HepG2 (cell line): Measurements from ENCODE around the gene SFXN5. TPM values are rescaled to one million over a fixed set of nuclear protein-coding genes. Genes with fewer than 3 reads are reported as not detected.

Experiments
- ATAC-seq: fragments of 200-7000 bp; cut with Tn5 transposase; 3 replicates; pipeline ENCODE4 v1.9.1; 2020; ENCODE audit warnings: mild to moderate bottlenecking, moderate library complexity
- BruUV-seq: library from RNA; stranded (reverse); fragments of 400-500 nt; replicated peaks from 2 replicates; lab custom pipeline; 2021; lab: Mats Ljungman, UMichigan
- CTCF ChIA-PET: fragments of 300-600 bp; formaldehyde crosslinking; extraction: SDS; loops from one replicate; lab custom pipeline; 2021; ENCODE audit warnings: low total read pairs, inconsistent platforms, low intra/inter-chr PET ratio; lab: Yijun Ruan, JAX
- POLR2A ChIA-PET: fragments of 350-600 bp; sonication (Branson Sonifier 250); formaldehyde crosslinking; loops from one replicate; lab custom pipeline; 2020; ENCODE audit warnings: antibody characterized with exemption, inconsistent platforms; lab: Yijun Ruan, JAX
- DNase-seq: peaks from one replicate; pipeline ENCODE4 v3.0.0-alpha.2; 2015; ENCODE audit warnings: low spot score
- FAIRE-seq: peaks from 3 replicates; lab custom pipeline; 2011; peaks lifted over from hg19 to GRCh38; lab: Jason Lieb, UNC
- H2AFZ ChIP-seq: one replicate; pipeline ENCODE4 v1.6.1; 2011; ENCODE audit warnings: low read length, inconsistent platforms
- H3K27ac ChIP-seq: fragments of 300-600 bp; 3 replicates; pipeline ENCODE4 v1.8.0; 2011; ENCODE audit warnings: mixed run types, mild to moderate bottlenecking, mixed read lengths, low read length, inconsistent platforms; ENCODE audit not compliant: insufficient read depth; ENCODE audit errors: extremely low read length
- H3K27me3 ChIP-seq, 2 experiments: fragments of 200-600 bp in 1 of 2; 2 replicates in 1 of 2; 3 replicates in 1 of 2; pipeline versions ENCODE4 v1.6.0 to v1.8.0; 2011; ENCODE audit warnings: low read length in 2 of 2, mild to moderate bottlenecking in 2 of 2, moderate library complexity in 2 of 2, inconsistent platforms in 1 of 2; ENCODE audit not compliant: insufficient read depth in 2 of 2, control insufficient read depth in 1 of 2
- H3K36me3 ChIP-seq, 2 experiments: fragments of 200-600 bp in 1 of 2; replicated peaks in 1 of 2; 2 replicates in 1 of 2; 3 replicates in 1 of 2; pipeline versions ENCODE4 v1.5.1 to v1.8.0; 2011; ENCODE audit warnings: low read length in 2 of 2, inconsistent platforms in 1 of 2; ENCODE audit not compliant: insufficient read depth in 2 of 2, control insufficient read depth in 1 of 2
- H3K4me1 ChIP-seq: 2 replicates; pipeline ENCODE4 v1.5.1; 2012; ENCODE audit warnings: low read length, inconsistent platforms; ENCODE audit not compliant: insufficient read depth
- H3K4me2 ChIP-seq: 2 replicates; pipeline ENCODE4 v1.6.0; 2011; ENCODE audit warnings: low read depth, low read length, inconsistent platforms
- H3K4me3 ChIP-seq, 3 experiments: fragments of 200-600 bp in 1 of 3; sonication (generic), shearing (Covaris generic) in 1 of 3; replicated peaks in 1 of 3; 2 replicates each; pipeline ENCODE4 v1.5.1; 2011 to 2016; ENCODE audit warnings: low read length in 3 of 3, inconsistent platforms in 2 of 3, low read depth in 2 of 3, mild to moderate bottlenecking in 2 of 3, control low read depth in 1 of 3, mixed read lengths in 1 of 3; ENCODE audit not compliant: insufficient read depth in 1 of 3
- H3K79me2 ChIP-seq: one replicate; pipeline ENCODE4 v1.6.1; 2011; ENCODE audit warnings: low read length, inconsistent platforms; ENCODE audit not compliant: insufficient read depth
- H3K9ac ChIP-seq: 2 replicates; pipeline ENCODE4 v1.6.0; 2011; ENCODE audit warnings: mild to moderate bottlenecking, low read depth, low read length, inconsistent platforms; ENCODE audit not compliant: insufficient read depth
- H3K9me3 ChIP-seq: 2 replicates; pipeline ENCODE4 v1.5.1; 2012; ENCODE audit warnings: mild to moderate bottlenecking, low read length
- H4K20me1 ChIP-seq: 2 replicates; pipeline ENCODE4 v1.6.0; 2011; ENCODE audit warnings: inconsistent platforms, mild to moderate bottlenecking, low read length, moderate library complexity; ENCODE audit not compliant: insufficient read depth
- DZIP1 ChIP-seq: sonication (generic); formaldehyde crosslinking; IDR thresholded peaks from 2 replicates; pipeline ENCODE4 v1.5.0; 2020; ENCODE audit warnings: mild to moderate bottlenecking, missing genetic modification reagents
- EEA1 ChIP-seq: sonication (generic); formaldehyde crosslinking; IDR thresholded peaks from 2 replicates; pipeline ENCODE4 v1.5.1; 2020; ENCODE audit warnings: mild to moderate bottlenecking, missing genetic modification reagents, borderline replicate concordance
- GTF3A ChIP-seq: sonication (generic); formaldehyde crosslinking; conservative IDR thresholded peaks from 2 replicates; pipeline ENCODE4 v1.4.0; 2020; ENCODE audit warnings: mild to moderate bottlenecking, missing genetic modification reagents
- KMT2A ChIP-seq: sonication (generic); formaldehyde crosslinking; IDR thresholded peaks from 2 replicates; pipeline ENCODE4 v1.4.0; 2020; ENCODE audit warnings: missing genetic modification reagents
- LCORL ChIP-seq, 2 experiments: fragments of 450-650 bp in 1 of 2; sonication (generic) in 1 of 2; formaldehyde crosslinking in 1 of 2; IDR thresholded peaks; 2 replicates each; pipeline versions ENCODE4 v1.5.0 to v1.6.1; 2017 to 2020; ENCODE audit warnings: antibody characterized with exemption in 1 of 2, missing genetic modification reagents in 1 of 2
- NR2C2 ChIP-seq: sonication (generic); formaldehyde crosslinking; IDR thresholded peaks from 2 replicates; pipeline ENCODE4 v1.4.0; 2020; ENCODE audit warnings: missing genetic modification reagents, mild to moderate bottlenecking, moderate library complexity, borderline replicate concordance
- ZBTB38 ChIP-seq: sonication (generic); formaldehyde crosslinking; IDR thresholded peaks from 2 replicates; pipeline ENCODE4 v1.5.1; 2020; ENCODE audit warnings: mild to moderate bottlenecking, missing genetic modification reagents
- ZKSCAN8 ChIP-seq: IDR thresholded peaks from 2 replicates; pipeline ENCODE4 v1.6.1; 2016; ENCODE audit warnings: borderline replicate concordance, missing genetic modification reagents, missing compliant biosample characterization
- ZNF343 ChIP-seq: sonication (generic); formaldehyde crosslinking; IDR thresholded peaks from 2 replicates; pipeline ENCODE4 v1.4.0; 2020; ENCODE audit warnings: mild to moderate bottlenecking, missing genetic modification reagents
- ZNF556 ChIP-seq: sonication (generic); formaldehyde crosslinking; IDR thresholded peaks from 2 replicates; pipeline ENCODE4 v1.4.0; 2020; ENCODE audit warnings: mild to moderate bottlenecking, missing genetic modification reagents, borderline replicate concordance
- ZNF605 ChIP-seq: sonication (generic); formaldehyde crosslinking; IDR thresholded peaks from 2 replicates; pipeline ENCODE4 v1.8.0; 2022; ENCODE audit warnings: mild to moderate bottlenecking, missing genetic modification reagents
- ZNF687 ChIP-seq: sonication (generic); formaldehyde crosslinking; IDR thresholded peaks from 2 replicates; pipeline ENCODE4 v1.5.1; 2020; ENCODE audit warnings: mild to moderate bottlenecking, missing genetic modification reagents, moderate library complexity
- WGBS: methylation state at CpG from one replicate; pipeline ENCODE4 v1.1.6; 2017; ENCODE audit warnings: low lambda C conversion rate; 5-methylcytosine and 5-hydroxymethylcytosine counted together
- in situ Hi-C: cut with HindIII; loops from 2 replicates; pipeline ENCODE4 v1.10.0; 2017; ENCODE audit warnings: low pct_unique_long_range_greater_than_20kb; ENCODE audit not compliant: extremely low pct_ligation_motif_present
- intact Hi-C: fragments of 100-400 bp; cut with micrococcal nuclease; formaldehyde crosslinking; loops from one replicate; pipeline ENCODE4 v1.10.0; 2022; ENCODE audit not compliant: unreplicated experiment
- polyA plus RNA-seq, 8 experiments: library from polyadenylated mRNA; depleted of rRNA in 3 of 8; stranded (reverse) in 7 of 8; unstranded in 1 of 8; fragments of >200 nt; fragmentation: Illumina TruSeq in 4 of 8; extraction: Trizol in 4 of 8; gene quantifications; 2 replicates each; pipeline versions ENCODE4 v1.2.1 to v1.2.3, GENCODE V29; 2011 to 2016; ENCODE audit warnings: low read depth in 4 of 8, missing spikeins in 1 of 8, mixed read lengths in 1 of 8; ENCODE audit not compliant: insufficient read depth in 1 of 8
- total RNA-seq, 5 experiments: library from RNA; depleted of rRNA; stranded (reverse); fragments of >200 nt; fragmentation: Illumina TruSeq; extraction: Trizol; gene quantifications; 2 replicates each; pipeline ENCODE4 v1.2.3, GENCODE V29; 2016; ENCODE audit warnings: low read depth in 1 of 5
- TF ChIP-seq, protein P1 (sequence below), 2 experiments: fragments of 450-650 bp in 1 of 2; sonication (generic) in 1 of 2; formaldehyde crosslinking; IDR thresholded peaks; 2 replicates each; pipeline versions ENCODE4 v1.5.0 to v1.8.0; 2020 to 2022; ENCODE audit warnings: mild to moderate bottlenecking in 1 of 2, missing genetic modification reagents in 1 of 2

Gene SFXN5
- total and polyA plus RNA-seq, 2 of the 13 experiments (the other 11 are each of a cell fraction or from before 2014, with no cell fraction given): 34.9 to 37.4 TPM

DNA sequence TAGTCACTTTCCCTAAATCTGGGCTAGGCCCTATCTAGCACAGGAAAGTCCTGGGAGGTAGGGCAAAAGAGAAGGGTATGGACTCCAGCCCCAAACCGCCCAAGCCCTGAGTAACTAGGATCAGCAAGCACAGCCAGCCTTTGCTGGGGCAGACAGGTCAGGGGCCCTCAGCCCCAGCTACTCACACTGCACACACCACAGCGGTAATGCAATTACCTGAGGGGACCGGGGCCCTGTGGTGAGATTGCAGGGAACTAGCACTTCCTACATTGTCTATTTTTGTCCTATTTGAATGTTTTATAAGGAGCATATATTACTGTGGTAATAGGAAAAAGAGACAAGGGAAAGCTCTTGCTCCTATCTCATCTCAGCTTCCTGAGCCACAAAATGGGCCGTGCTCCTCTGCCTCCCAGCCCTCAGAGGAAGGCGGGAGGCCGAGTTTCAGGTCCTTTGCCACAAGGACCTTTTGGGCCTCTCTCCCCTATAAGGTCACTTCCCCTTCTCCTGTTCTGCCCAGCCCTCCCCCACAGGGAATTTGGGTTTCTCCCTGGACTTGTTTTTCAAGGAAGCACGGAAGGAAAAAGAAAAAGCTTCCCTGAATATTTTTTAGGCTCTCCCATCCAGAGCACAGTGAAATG lies 20.8 kb upstream of the SFXN5 start (continued):
- TF ChIP-seq DZIP1 (CRISPR knock-in tag) (no peak), ZKSCAN8 (no peak), GTF3A (CRISPR knock-in tag) (no peak)

DNA sequence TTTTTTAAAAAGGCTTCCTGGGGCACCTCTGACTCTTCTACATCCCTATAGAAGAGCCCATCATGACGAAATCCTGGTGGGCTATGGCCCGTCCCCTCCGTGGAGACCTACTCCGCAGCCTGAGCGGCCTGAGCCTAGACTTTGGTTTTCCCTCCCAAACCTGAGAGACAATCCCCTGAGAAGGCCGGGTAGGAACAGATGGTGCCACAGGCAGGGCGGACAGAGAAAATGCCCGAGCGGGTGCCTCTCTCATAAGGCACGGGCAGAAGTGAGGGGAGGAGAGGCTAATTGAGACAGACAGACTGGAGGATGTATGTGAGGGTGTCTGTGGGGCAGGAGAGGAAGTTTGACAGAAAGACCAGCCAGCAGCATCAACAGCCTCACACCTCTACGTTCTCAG lies 20.2 kb upstream of the SFXN5 start:
- H3K27ac ChIP-seq: peak overlapping the region; percentile 15
- peak; percentile 28 for TF ChIP-seq ZNF687
- TF ChIP-seq NR2C2 (CRISPR knock-in tag): 0 out of 2 replicates have a peak, but pooled peaks have one; percentile 0
- TF ChIP-seq, protein P1, sequence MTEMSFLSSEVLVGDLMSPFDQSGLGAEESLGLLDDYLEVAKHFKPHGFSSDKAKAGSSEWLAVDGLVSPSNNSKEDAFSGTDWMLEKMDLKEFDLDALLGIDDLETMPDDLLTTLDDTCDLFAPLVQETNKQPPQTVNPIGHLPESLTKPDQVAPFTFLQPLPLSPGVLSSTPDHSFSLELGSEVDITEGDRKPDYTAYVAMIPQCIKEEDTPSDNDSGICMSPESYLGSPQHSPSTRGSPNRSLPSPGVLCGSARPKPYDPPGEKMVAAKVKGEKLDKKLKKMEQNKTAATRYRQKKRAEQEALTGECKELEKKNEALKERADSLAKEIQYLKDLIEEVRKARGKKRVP (CRISPR knock-in tag; IDR thresholded peaks at IDR 0.05): no peak
- 0 out of 2 replicates have a peak, but pooled peaks have one; percentile 50 for TF ChIP-seq EEA1 (CRISPR knock-in tag)
- TF ChIP-seq KMT2A (CRISPR knock-in tag): 0 out of 2 replicates have a peak, but pooled peaks have one; percentile 8
- TF ChIP-seq LCORL (IDR thresholded peaks at IDR 0.05): no peak
- peak; percentile 2; the same call in 1 of the 2 replicates for TF ChIP-seq LCORL (CRISPR knock-in tag; IDR thresholded peaks at IDR 0.05)
- 0 out of 2 replicates have a peak, but pooled peaks have one; percentile 10 for TF ChIP-seq ZNF556 (CRISPR knock-in tag)
- 0 out of 2 replicates have a peak, but pooled peaks have one; percentile 43 for TF ChIP-seq ZNF343
- no peak for TF ChIP-seq ZNF605 (CRISPR knock-in tag)
- TF ChIP-seq ZBTB38 (CRISPR knock-in tag): 0 out of 2 replicates have a peak, but pooled peaks have one; percentile 2

More for the DNA sequence above, 20.2 kb upstream of the SFXN5 start:
- ChIA-PET POLR2A (interaction anchor here (0.7 to 3.4 kb wide), 4 partner anchors 20 to 91 kb away, joined by 3 to 17 read pairs (median 4); partner anchors contain the start of genes RAB11FIP5 and SFXN5), CTCF (no interaction called here)
- peak overlapping the region; percentile 59 for H3K4me2 ChIP-seq
- H3K4me1 ChIP-seq: peaks cover 56% of the 10 kb centered on the region
- WGBS: 56% methylated on average over 11 of the region's 11 CpGs
- no peaks in the 10 kb centered on the region for H3K27me3 ChIP-seq
- peak overlapping the region in 1 of 3 experiments; percentile 26; a peak in 2 of 6 replicates for H3K4me3 ChIP-seq
- peaks cover 13 to 15% of the 10 kb centered on the region in 2 experiments for H3K36me3 ChIP-seq
- peaks cover 10% of the 10 kb centered on the region for H3K79me2 ChIP-seq
- intact Hi-C loops: loop anchor here (1.0 kb wide), 1 partner anchor 122 kb away; no protein-coding TSS in a partner anchor
- in situ Hi-C loops: no loop called here
- no TSS peak for BruUV-seq
- no peak for FAIRE-seq
- no peaks in the 10 kb centered on the region for H3K9me3 ChIP-seq
- 0 out of 2 replicates have a peak overlapping the region, but pooled peaks have one; percentile 1 for H3K9ac ChIP-seq
- DNase-seq: no peak
- H2AFZ ChIP-seq: no peak overlapping the region
- H4K20me1 ChIP-seq: peaks cover 40% of the 10 kb centered on the region
- ATAC-seq: peak; percentile 15; the same call in 2 of the 3 replicates
